Breast epithelium (tissue), 4 donors: Measurements from ENCODE around the gene CPNE5. TPM values are rescaled to one million over a fixed set of nuclear protein-coding genes. Genes with fewer than 3 reads are reported as not detected.

ENCODE experiments used
- DNase-seq, 2 donors: peaks; one replicate each; pipeline ENCODE4 v3.0.0-alpha.2; 2019; ENCODE audit warnings: low spot score in 2 of 2
- H3K27ac ChIP-seq, 2 donors: fragments of 200-600 bp; sonication (generic) in 1 of 2; one replicate each; pipeline ENCODE4 v1.5.1; 2016 to 2019; ENCODE audit warnings: mild to moderate bottlenecking in 1 of 2
- H3K27me3 ChIP-seq, 2 donors: fragments of 200-600 bp; sonication (generic) in 1 of 2; one replicate each; pipeline versions ENCODE4 v1.5.1 to v1.6.0; 2017 to 2019; ENCODE audit warnings: control low read depth in 1 of 2, mild to moderate bottlenecking in 1 of 2
- H3K36me3 ChIP-seq: fragments of 200-600 bp; one replicate; pipeline ENCODE4 v1.5.1; 2019
- H3K4me1 ChIP-seq, 2 donors: fragments of 200-600 bp; sonication (generic); one replicate each; pipeline ENCODE4 v1.5.1; 2016 to 2019; ENCODE audit warnings: control low read depth in 1 of 2
- H3K4me3 ChIP-seq, 3 donors: fragments of 200-600 bp; sonication (generic); 1 replicate in 2 of 3; 2 replicates in 1 of 3; pipeline ENCODE4 v1.5.1; 2016 to 2019; ENCODE audit warnings: mild to moderate bottlenecking in 3 of 3, moderate library complexity in 2 of 3
- H3K9me3 ChIP-seq, 2 donors: fragments of 200-600 bp; sonication (generic) in 1 of 2; one replicate each; pipeline ENCODE4 v1.5.1; 2016 to 2019; ENCODE audit warnings: control low read depth in 1 of 2
- POLR2A ChIP-seq: fragments of 450-650 bp; IDR thresholded peaks from one replicate; pipeline ENCODE4 v1.6.1; 2016; ENCODE audit warnings: antibody characterized with exemption, mild to moderate bottlenecking, moderate library complexity
- POLR2AphosphoS5 ChIP-seq, 3 donors: sonication (generic); formaldehyde crosslinking; IDR thresholded peaks; one replicate each; pipeline ENCODE4 v1.6.1; 2017; ENCODE audit warnings: antibody characterized with exemption in 3 of 3
- intact Hi-C: fragments of 100-400 bp; cut with DNase I; formaldehyde crosslinking; loops from one replicate; pipeline ENCODE4 v1.15.1; 2023; ENCODE audit warnings: low total_unique reads
- total RNA-seq, 3 donors: library from RNA; depleted of rRNA; stranded (reverse); fragments of >200 nt; gene quantifications; one replicate each; pipeline ENCODE4 v1.1.0, GENCODE V29; 2016
- TF ChIP-seq, protein P1 (sequence below), 3 donors: fragments of 450-650 bp; IDR thresholded peaks; one replicate each; pipeline ENCODE4 v1.5.1; 2016 to 2017; ENCODE audit warnings: antibody characterized with exemption in 3 of 3, mild to moderate bottlenecking in 3 of 3, moderate library complexity in 3 of 3

The CPNE5 gene
- total RNA-seq, 3 donors from 2014 or later = 0.96 to 5.2 (median 3.7) TPM

DNA sequence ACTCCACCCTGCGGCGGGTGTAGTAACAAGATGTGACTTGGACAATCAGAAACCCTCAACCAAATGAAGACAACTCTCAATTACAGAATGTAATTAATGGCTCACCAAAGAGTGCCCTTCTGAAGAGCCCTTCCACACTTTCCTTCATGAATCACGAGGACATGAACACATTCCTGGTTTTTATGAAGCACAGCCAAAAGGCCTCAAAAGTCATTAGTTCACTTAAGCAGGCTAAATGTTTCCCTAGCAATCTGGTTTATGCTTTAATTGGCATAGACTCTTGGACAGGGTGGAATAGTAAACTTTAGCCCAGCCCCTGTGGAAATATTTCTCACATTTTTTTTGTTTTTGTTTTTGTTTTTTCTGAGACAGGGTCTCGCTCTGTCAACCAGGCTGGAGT is 20.5 kb downstream of the CPNE5 start:
- H3K4me3 ChIP-seq = no peak overlapping the region
- H3K9me3 ChIP-seq = no peaks in the 10 kb centered on the region
- no peak for DNase-seq
- no peaks in the 10 kb centered on the region for H3K36me3 ChIP-seq
- TF ChIP-seq POLR2AphosphoS5 (IDR thresholded peaks at IDR 0.05) (no peak), POLR2A (no peak)
- TF ChIP-seq, protein P1, sequence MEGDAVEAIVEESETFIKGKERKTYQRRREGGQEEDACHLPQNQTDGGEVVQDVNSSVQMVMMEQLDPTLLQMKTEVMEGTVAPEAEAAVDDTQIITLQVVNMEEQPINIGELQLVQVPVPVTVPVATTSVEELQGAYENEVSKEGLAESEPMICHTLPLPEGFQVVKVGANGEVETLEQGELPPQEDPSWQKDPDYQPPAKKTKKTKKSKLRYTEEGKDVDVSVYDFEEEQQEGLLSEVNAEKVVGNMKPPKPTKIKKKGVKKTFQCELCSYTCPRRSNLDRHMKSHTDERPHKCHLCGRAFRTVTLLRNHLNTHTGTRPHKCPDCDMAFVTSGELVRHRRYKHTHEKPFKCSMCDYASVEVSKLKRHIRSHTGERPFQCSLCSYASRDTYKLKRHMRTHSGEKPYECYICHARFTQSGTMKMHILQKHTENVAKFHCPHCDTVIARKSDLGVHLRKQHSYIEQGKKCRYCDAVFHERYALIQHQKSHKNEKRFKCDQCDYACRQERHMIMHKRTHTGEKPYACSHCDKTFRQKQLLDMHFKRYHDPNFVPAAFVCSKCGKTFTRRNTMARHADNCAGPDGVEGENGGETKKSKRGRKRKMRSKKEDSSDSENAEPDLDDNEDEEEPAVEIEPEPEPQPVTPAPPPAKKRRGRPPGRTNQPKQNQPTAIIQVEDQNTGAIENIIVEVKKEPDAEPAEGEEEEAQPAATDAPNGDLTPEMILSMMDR (IDR thresholded peaks at IDR 0.05) = no peak
- intact Hi-C loops = no loop called here
- no peaks in the 10 kb centered on the region for H3K27me3 ChIP-seq
- no peaks in the 10 kb centered on the region for H3K4me1 ChIP-seq
- H3K27ac ChIP-seq = no peak overlapping the region

- no peak overlapping the region for H3K4me3 ChIP-seq
- DNase-seq = no peak
- H3K27me3 ChIP-seq = no peaks in the 10 kb centered on the region
- H3K36me3 ChIP-seq = no peaks in the 10 kb centered on the region
- no peaks in the 10 kb centered on the region for H3K4me1 ChIP-seq
- intact Hi-C loops = no loop called here
- no peak overlapping the region for H3K27ac ChIP-seq
- TF ChIP-seq, protein P1 (IDR thresholded peaks at IDR 0.05) = no peak
- TF ChIP-seq POLR2A (no peak), POLR2AphosphoS5 (IDR thresholded peaks at IDR 0.05) (no peak)
- H3K9me3 ChIP-seq = no peaks in the 10 kb centered on the region
Measured at GRCh38 chr6:36817847-36818246, 21.4 kb downstream of the CPNE5 start.

DNA sequence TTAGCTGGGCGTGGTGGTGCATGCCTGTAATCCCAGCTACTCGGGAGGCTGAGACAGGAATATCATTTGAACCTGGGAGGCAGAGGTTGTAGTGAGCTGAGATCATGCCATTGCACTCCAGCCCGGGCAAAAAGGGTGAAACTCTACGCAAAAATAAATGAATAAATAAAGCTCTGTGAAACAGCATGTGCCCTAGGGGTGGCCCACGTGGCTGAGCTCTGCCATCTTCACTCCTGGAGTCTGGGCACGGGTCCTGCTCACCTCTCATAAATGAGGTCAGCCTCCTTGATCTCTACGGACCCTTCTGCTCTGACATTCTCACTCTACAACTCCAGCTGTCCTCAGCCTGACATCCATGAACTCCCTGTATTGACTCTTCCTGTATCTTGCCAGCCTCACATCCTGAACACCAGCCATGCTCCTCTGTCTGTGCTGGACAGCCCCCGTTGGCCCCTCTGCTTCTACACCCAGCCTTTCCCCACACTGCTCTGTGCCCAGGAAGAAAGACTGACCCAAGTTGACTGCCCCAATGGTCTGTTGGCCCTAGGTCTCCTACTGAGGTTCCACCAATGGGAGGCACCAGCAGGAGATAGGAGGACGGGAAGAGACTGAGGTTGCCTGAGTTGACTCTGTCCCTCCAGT is 21.9 kb downstream of the CPNE5 start:
- TF ChIP-seq POLR2A (no peak), POLR2AphosphoS5 (IDR thresholded peaks at IDR 0.05) (no peak)
- TF ChIP-seq, protein P1 (IDR thresholded peaks at IDR 0.05) = no peak
- no peak overlapping the region for H3K4me3 ChIP-seq
- intact Hi-C loops = no loop called here

DNA sequence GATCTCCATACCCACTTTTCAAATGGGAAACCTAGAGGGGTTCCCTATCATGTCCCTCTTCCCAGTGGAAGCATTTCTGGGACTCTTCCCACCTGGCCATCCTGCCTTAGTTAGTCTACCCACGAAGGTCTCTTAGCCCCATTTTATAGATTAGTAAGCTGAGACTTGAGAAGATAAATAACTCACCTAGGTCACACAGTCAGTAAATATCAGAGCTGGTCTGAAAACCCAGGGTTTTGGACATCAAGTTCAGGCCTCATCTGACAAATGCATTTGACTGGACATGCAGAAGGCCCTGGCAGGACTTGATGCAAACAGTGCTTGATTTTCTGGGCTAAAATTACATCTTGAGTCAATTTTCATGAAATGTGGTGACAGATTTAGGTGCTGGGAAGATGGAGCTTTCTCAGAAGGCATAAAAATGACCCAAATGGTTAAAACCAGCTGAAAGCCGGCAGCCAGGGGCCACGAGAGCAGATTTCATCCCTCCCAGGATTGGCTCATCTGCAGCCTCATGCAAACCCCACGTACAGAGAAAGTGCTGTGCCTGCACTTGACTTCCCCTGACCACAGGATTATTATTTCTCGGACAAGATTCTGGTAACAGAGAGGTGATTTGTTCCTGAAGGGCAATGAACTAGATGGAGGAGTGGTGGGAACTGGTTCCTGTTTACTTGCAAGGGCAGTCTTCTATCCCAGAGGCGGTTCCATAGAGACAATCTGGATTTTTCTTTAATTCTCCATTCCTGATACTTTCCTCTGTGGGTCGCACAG is 23.1 kb downstream of the CPNE5 start:
- intact Hi-C loops = no loop called here

More for the DNA sequence above, 21.9 kb downstream of the CPNE5 start:
- no peak overlapping the region for H3K27ac ChIP-seq
- no peaks in the 10 kb centered on the region for H3K36me3 ChIP-seq
- no peaks in the 10 kb centered on the region for H3K4me1 ChIP-seq
- no peak for DNase-seq
- no peaks in the 10 kb centered on the region for H3K9me3 ChIP-seq
- no peaks in the 10 kb centered on the region for H3K27me3 ChIP-seq

More for the DNA sequence above, 23.1 kb downstream of the CPNE5 start:
- no peaks in the 10 kb centered on the region for H3K36me3 ChIP-seq
- H3K4me1 ChIP-seq = no peaks in the 10 kb centered on the region
- no peak overlapping the region for H3K27ac ChIP-seq
- no peak for DNase-seq
- H3K4me3 ChIP-seq = no peak overlapping the region
- TF ChIP-seq, protein P1 (IDR thresholded peaks at IDR 0.05) = no peak
- TF ChIP-seq POLR2AphosphoS5 (IDR thresholded peaks at IDR 0.05) = no peak
- no peak for TF ChIP-seq POLR2A
- H3K9me3 ChIP-seq = no peaks in the 10 kb centered on the region
- H3K27me3 ChIP-seq = no peaks in the 10 kb centered on the region
